Esophagus muscularis mucosa (tissue), 4 donors: ENCODE measurements around the gene ALS2CL.

Experiments used
- CTCF ChIP-seq, 3 experiments: fragments of 200-600 bp in 2 of 3; fragments of 450-650 bp in 1 of 3; sonication (generic) in 2 of 3; IDR thresholded peaks; one replicate each; pipeline ENCODE4 v1.5.1; 2017 to 2019; ENCODE audit warnings: antibody characterized with exemption in 3 of 3, mild to moderate bottlenecking in 2 of 3, moderate library complexity in 1 of 3
- EP300 ChIP-seq: sonication (generic); formaldehyde crosslinking; IDR thresholded peaks from one replicate; pipeline ENCODE4 v1.6.1; 2017; ENCODE audit warnings: antibody characterized with exemption
- POLR2A ChIP-seq: fragments of 450-650 bp; IDR thresholded peaks from one replicate; pipeline ENCODE4 v1.6.1; 2017; ENCODE audit warnings: antibody characterized with exemption, moderate library complexity, mild to moderate bottlenecking, low read depth

- peak in 1 of 3 experiments; percentile 17 for TF ChIP-seq CTCF (IDR thresholded peaks at IDR 0.05)
- TF ChIP-seq POLR2A: no peak
- no peak for TF ChIP-seq EP300
Measured at GRCh38 chr3:46717447-46718231, 24.2 kb upstream of the ALS2CL start, which contains the start of gene PRSS50.
